Measurements from ENCODE around the gene XRCC5. TPM values are rescaled to one million over a fixed set of nuclear protein-coding genes. Genes with fewer than 3 reads are reported as not detected.

XRCC5 gene
- total RNA-seq: 100 to 1,000 TPM; 121 to 145 (median 129) TPM
- 57.7 TPM for polyA plus RNA-seq
- long read RNA-seq, donor 1, transcript XRCC5-201 (21 exons, 3,428 nt): major isoform, 187 of 218 reads
- long read RNA-seq, donor 1, partial matches to known transcripts: 29 of 218 reads
- long read RNA-seq, donor 1, other reads (novel, unspliced or antisense): 2 of 218 reads
- long read RNA-seq, donor 2, transcript XRCC5-201 (21 exons, 3,428 nt): major isoform, 88 of 96 reads
- long read RNA-seq, donor 2, partial matches to known transcripts: 7 of 96 reads
- long read RNA-seq, donor 2, other reads (novel, unspliced or antisense): 1 of 96 reads
- long read RNA-seq, donor 3, transcript XRCC5-201 (21 exons, 3,428 nt): major isoform, 379 of 426 reads
- long read RNA-seq, donor 3, partial matches to known transcripts: 38 of 426 reads
- long read RNA-seq, donor 3, other reads (novel, unspliced or antisense): 7 of 426 reads
- long read RNA-seq, donor 4, transcript XRCC5-201 (21 exons, 3,428 nt): major isoform, 121 of 126 reads
- long read RNA-seq, donor 4, partial matches to known transcripts: 3 of 126 reads
- long read RNA-seq, donor 4, other reads (novel, unspliced or antisense): 1 of 126 reads

GRCh38 chr2:216108967-216109921 lies at the start of gene XRCC5:
XRCC5 (plus strand) TSS chr2:216109348; CDS start chr2:216109437, 89 bp downstream.
- intact Hi-C loops (cut with DNase I): no loop called here
- Histone ChIP-seq H3K27ac (ENCODE audit: low read length) (peak within 1 kb of the TSS; percentile 97), H3K27me3 (ENCODE audit: control insufficient read depth, insufficient read depth) (no peaks in the 10 kb centered on the region), H3K9me3 (ENCODE audit: control insufficient read depth, low read length) (no peaks in the 10 kb centered on the region), H3K4me1 (ENCODE audit: control insufficient read depth, insufficient read depth, low read length) (no peaks in the 10 kb centered on the region), H3K4me3 (ENCODE audit: low read length) (peak within 1 kb of the TSS; percentile 79)
- peak; percentile 96 to 99 (median 98) for DNase-seq
- peak; percentile 94 to 95 for ATAC-seq
- WGBS: under 1% methylated on average over 57 of the region's 57 CpGs

GRCh38 chr2:216064014-216064630 lies 45.0 kb upstream of the XRCC5 start:
- Histone ChIP-seq H3K9me3 (ENCODE audit: control insufficient read depth, low read length) (no peaks in the 10 kb centered on the region), H3K27ac (ENCODE audit: low read length) (no peak overlapping the region), H3K4me1 (ENCODE audit: control insufficient read depth, insufficient read depth, low read length) (no peaks in the 10 kb centered on the region), H3K27me3 (ENCODE audit: control insufficient read depth, insufficient read depth) (no peaks in the 10 kb centered on the region), H3K4me3 (ENCODE audit: low read length) (no peak overlapping the region)
- intact Hi-C loops (cut with DNase I): no loop called here
- WGBS: 90% methylated on average over 2 of the region's 2 CpGs
- no peak for ATAC-seq
- DNase-seq: no peak

- no peaks in the 10 kb centered on the region for H3K27me3 ChIP-seq (ENCODE audit: control insufficient read depth, insufficient read depth)
- 82% methylated on average over 1 of the region's 1 CpG for WGBS
- H3K27ac ChIP-seq (ENCODE audit: low read length): no peak overlapping the region
- no peak overlapping the region for H3K4me3 ChIP-seq (ENCODE audit: low read length)
- H3K4me1 ChIP-seq (ENCODE audit: control insufficient read depth, insufficient read depth, low read length): no peaks in the 10 kb centered on the region
- ATAC-seq (no peak), DNase-seq (no peak)
- intact Hi-C loops (cut with DNase I): no loop called here
- no peaks in the 10 kb centered on the region for H3K9me3 ChIP-seq (ENCODE audit: control insufficient read depth, low read length)
These were observed 44.5 kb upstream of the XRCC5 start for GRCh38 chr2:216064665-216065064.

GRCh38 chr2:216066230-216066629 lies 42.9 kb upstream of the XRCC5 start:
- H3K9me3 ChIP-seq (ENCODE audit: control insufficient read depth, low read length): no peaks in the 10 kb centered on the region
- WGBS: 79% methylated on average over 5 of the region's 5 CpGs
- no peak overlapping the region for H3K4me3 ChIP-seq (ENCODE audit: low read length)
- H3K27ac ChIP-seq (ENCODE audit: low read length): no peak overlapping the region
- DNase-seq (no peak), ATAC-seq (no peak)
- H3K27me3 ChIP-seq (ENCODE audit: control insufficient read depth, insufficient read depth): no peaks in the 10 kb centered on the region
- intact Hi-C loops (cut with DNase I): no loop called here
- H3K4me1 ChIP-seq (ENCODE audit: control insufficient read depth, insufficient read depth, low read length): no peaks in the 10 kb centered on the region

- 89% methylated on average over 2 of the region's 2 CpGs for WGBS
- DNase-seq: no peak
- no peak overlapping the region for H3K27ac ChIP-seq (ENCODE audit: low read length)
- no peaks in the 10 kb centered on the region for H3K4me1 ChIP-seq (ENCODE audit: control insufficient read depth, insufficient read depth, low read length)
- no peak overlapping the region for H3K4me3 ChIP-seq (ENCODE audit: low read length)
- no peaks in the 10 kb centered on the region for H3K27me3 ChIP-seq (ENCODE audit: control insufficient read depth, insufficient read depth)
- H3K9me3 ChIP-seq (ENCODE audit: control insufficient read depth, low read length): no peaks in the 10 kb centered on the region
- intact Hi-C loops (cut with DNase I): no loop called here
- no peak for ATAC-seq
These were observed 40.1 kb upstream of the XRCC5 start for GRCh38 chr2:216069028-216069427.

GRCh38 chr2:216070195-216070594 lies 39.0 kb upstream of the XRCC5 start:
- intact Hi-C loops (cut with DNase I): no loop called here
- Histone ChIP-seq H3K27me3 (ENCODE audit: control insufficient read depth, insufficient read depth) (no peaks in the 10 kb centered on the region), H3K9me3 (ENCODE audit: control insufficient read depth, low read length) (no peaks in the 10 kb centered on the region), H3K4me3 (ENCODE audit: low read length) (no peak overlapping the region), H3K27ac (ENCODE audit: low read length) (no peak overlapping the region), H3K4me1 (ENCODE audit: control insufficient read depth, insufficient read depth, low read length) (no peaks in the 10 kb centered on the region)
- no peak for DNase-seq
- 83% methylated on average over 6 of the region's 6 CpGs for WGBS
- ATAC-seq: no peak

- ATAC-seq (no peak), DNase-seq (no peak)
- no peak overlapping the region for H3K4me3 ChIP-seq (ENCODE audit: low read length)
- WGBS: 85% methylated on average over 12 of the region's 12 CpGs
- H3K27ac ChIP-seq (ENCODE audit: low read length): no peak overlapping the region
- H3K4me1 ChIP-seq (ENCODE audit: control insufficient read depth, insufficient read depth, low read length): no peaks in the 10 kb centered on the region
- no peaks in the 10 kb centered on the region for H3K9me3 ChIP-seq (ENCODE audit: control insufficient read depth, low read length)
- intact Hi-C loops (cut with DNase I): no loop called here
- H3K27me3 ChIP-seq (ENCODE audit: control insufficient read depth, insufficient read depth): no peaks in the 10 kb centered on the region
These were observed 37.9 kb upstream of the XRCC5 start for GRCh38 chr2:216071111-216071851.

GRCh38 chr2:216072473-216072872 lies 36.7 kb upstream of the XRCC5 start:
- DNase-seq (no peak), ATAC-seq (no peak)
- Histone ChIP-seq H3K4me3 (ENCODE audit: low read length) (no peak overlapping the region), H3K27ac (ENCODE audit: low read length) (no peak overlapping the region), H3K27me3 (ENCODE audit: control insufficient read depth, insufficient read depth) (no peaks in the 10 kb centered on the region), H3K4me1 (ENCODE audit: control insufficient read depth, insufficient read depth, low read length) (no peaks in the 10 kb centered on the region), H3K9me3 (ENCODE audit: control insufficient read depth, low read length) (no peaks in the 10 kb centered on the region)
- intact Hi-C loops (cut with DNase I): no loop called here

GRCh38 chr2:216073773-216074172 lies 35.4 kb upstream of the XRCC5 start:
- H3K4me3 ChIP-seq (ENCODE audit: low read length): no peak overlapping the region
- intact Hi-C loops (cut with DNase I): no loop called here
- ATAC-seq: no peak

GRCh38 chr2:216074380-216074779 lies 34.8 kb upstream of the XRCC5 start:
- intact Hi-C loops (cut with DNase I): no loop called here
- H3K4me3 ChIP-seq (ENCODE audit: low read length): no peak overlapping the region
- no peaks in the 10 kb centered on the region for H3K27me3 ChIP-seq (ENCODE audit: control insufficient read depth, insufficient read depth)
- H3K27ac ChIP-seq (ENCODE audit: low read length): no peak overlapping the region
- WGBS: 52% methylated on average over 1 of the region's 1 CpG
- no peaks in the 10 kb centered on the region for H3K9me3 ChIP-seq (ENCODE audit: control insufficient read depth, low read length)
- ATAC-seq (no peak), DNase-seq (no peak)
- H3K4me1 ChIP-seq (ENCODE audit: control insufficient read depth, insufficient read depth, low read length): no peaks in the 10 kb centered on the region

More at GRCh38 chr2:216073773-216074172, 35.4 kb upstream of the XRCC5 start:
- no peaks in the 10 kb centered on the region for H3K9me3 ChIP-seq (ENCODE audit: control insufficient read depth, low read length)
- DNase-seq: no peak
- H3K27ac ChIP-seq (ENCODE audit: low read length): no peak overlapping the region
- H3K4me1 ChIP-seq (ENCODE audit: control insufficient read depth, insufficient read depth, low read length): no peaks in the 10 kb centered on the region
- H3K27me3 ChIP-seq (ENCODE audit: control insufficient read depth, insufficient read depth): no peaks in the 10 kb centered on the region

Measured in right cardiac atrium (tissue), 5 donors.